RWPE2 (cell line): Measurements from ENCODE around the gene GLG1.

Experiments used
- ATAC-seq: fragments of 200-7000 bp; cut with Tn5 transposase; 3 replicates; pipeline ENCODE4 v1.9.1; 2021; ENCODE audit warnings: low read depth
- DNase-seq: peaks from one replicate; pipeline ENCODE4 v3.0.0-alpha.2; 2020; ENCODE audit warnings: low spot score
- H3K27ac ChIP-seq: fragments of 450-650 bp; 2 replicates; pipeline ENCODE4 v1.5.1; 2017; ENCODE audit warnings: mild to moderate bottlenecking; ENCODE audit not compliant: poor library complexity, severe bottlenecking
- H3K27me3 ChIP-seq: fragments of 250-450 bp; sonication (Bioruptor Pico); 2 replicates; pipeline ENCODE4 v1.5.1; 2021; ENCODE audit warnings: mild to moderate bottlenecking, moderate library complexity; ENCODE audit not compliant: insufficient read depth, poor library complexity, severe bottlenecking
- H3K36me3 ChIP-seq: fragments of 250-450 bp; sonication (Bioruptor Pico); 2 replicates; pipeline ENCODE4 v1.5.1; 2020; ENCODE audit warnings: low read depth, mild to moderate bottlenecking, moderate library complexity
- H3K4me1 ChIP-seq: fragments of 250-450 bp; sonication (Bioruptor Pico); 2 replicates; pipeline ENCODE4 v1.5.1; 2021; ENCODE audit warnings: mild to moderate bottlenecking, moderate library complexity; ENCODE audit not compliant: insufficient read depth, poor library complexity, severe bottlenecking
- H3K4me3 ChIP-seq: fragments of 250-450 bp; sonication (Bioruptor Pico); 2 replicates; pipeline ENCODE4 v1.5.1; 2021; ENCODE audit warnings: mild to moderate bottlenecking, moderate library complexity; ENCODE audit not compliant: severe bottlenecking
- H3K9me3 ChIP-seq: fragments of 250-450 bp; sonication (Bioruptor Pico); 2 replicates; pipeline ENCODE4 v1.5.1; 2021; ENCODE audit warnings: mild to moderate bottlenecking, moderate library complexity; ENCODE audit not compliant: severe bottlenecking
- TF ChIP-seq, protein P1 (sequence below): fragments of 450-650 bp; IDR thresholded peaks from one replicate; pipeline ENCODE4 v1.5.1; 2017; ENCODE audit warnings: mild to moderate bottlenecking, moderate library complexity; ENCODE audit not compliant: poor library complexity, severe bottlenecking

Gene GLG1

DNA sequence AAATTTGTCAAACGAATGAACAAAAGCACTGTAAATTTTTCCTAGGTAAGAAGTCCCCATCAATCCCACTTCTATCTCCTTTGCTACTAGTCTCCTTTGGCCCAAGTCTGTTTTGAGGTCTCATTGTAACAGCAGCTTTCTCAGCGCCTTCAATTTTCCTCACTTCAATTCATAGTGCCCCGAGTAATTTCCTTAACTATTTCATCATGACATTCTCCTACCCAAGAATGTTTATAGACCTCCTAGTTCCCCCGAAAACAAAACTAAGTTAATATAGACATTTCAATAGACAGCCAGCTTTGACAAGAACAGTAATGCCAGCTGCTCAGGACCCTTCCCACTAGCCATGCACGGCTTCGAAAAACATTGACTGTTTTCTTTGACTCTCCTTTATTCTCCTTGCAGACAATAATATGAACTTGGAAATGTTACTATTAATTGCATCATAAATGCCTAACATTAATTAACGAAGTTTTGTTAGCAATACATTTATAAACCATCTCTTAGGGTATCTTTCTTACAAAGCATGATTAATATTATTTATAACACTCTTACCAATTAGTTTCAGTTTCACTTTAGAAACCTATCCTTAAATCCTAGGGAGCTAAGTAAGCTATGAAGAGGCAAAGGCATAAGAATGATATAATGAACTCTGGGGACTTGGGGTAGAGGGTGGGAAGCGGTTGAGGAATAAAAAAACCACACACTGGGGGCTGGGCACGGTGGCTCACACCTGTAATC, 22.8 kb downstream of the GLG1 start:
- DNase-seq (no peak), ATAC-seq (no peak)
- peaks cover 7% of the 10 kb centered on the region for H3K4me1 ChIP-seq
- no peaks in the 10 kb centered on the region for H3K27me3 ChIP-seq
- no peaks in the 10 kb centered on the region for H3K9me3 ChIP-seq
- H3K4me3 ChIP-seq: no peak overlapping the region
- TF ChIP-seq, protein P1, sequence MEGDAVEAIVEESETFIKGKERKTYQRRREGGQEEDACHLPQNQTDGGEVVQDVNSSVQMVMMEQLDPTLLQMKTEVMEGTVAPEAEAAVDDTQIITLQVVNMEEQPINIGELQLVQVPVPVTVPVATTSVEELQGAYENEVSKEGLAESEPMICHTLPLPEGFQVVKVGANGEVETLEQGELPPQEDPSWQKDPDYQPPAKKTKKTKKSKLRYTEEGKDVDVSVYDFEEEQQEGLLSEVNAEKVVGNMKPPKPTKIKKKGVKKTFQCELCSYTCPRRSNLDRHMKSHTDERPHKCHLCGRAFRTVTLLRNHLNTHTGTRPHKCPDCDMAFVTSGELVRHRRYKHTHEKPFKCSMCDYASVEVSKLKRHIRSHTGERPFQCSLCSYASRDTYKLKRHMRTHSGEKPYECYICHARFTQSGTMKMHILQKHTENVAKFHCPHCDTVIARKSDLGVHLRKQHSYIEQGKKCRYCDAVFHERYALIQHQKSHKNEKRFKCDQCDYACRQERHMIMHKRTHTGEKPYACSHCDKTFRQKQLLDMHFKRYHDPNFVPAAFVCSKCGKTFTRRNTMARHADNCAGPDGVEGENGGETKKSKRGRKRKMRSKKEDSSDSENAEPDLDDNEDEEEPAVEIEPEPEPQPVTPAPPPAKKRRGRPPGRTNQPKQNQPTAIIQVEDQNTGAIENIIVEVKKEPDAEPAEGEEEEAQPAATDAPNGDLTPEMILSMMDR: no peak
- no peak overlapping the region for H3K27ac ChIP-seq
- H3K36me3 ChIP-seq: no peaks in the 10 kb centered on the region; the same call in 1 of the 2 replicates

DNA sequence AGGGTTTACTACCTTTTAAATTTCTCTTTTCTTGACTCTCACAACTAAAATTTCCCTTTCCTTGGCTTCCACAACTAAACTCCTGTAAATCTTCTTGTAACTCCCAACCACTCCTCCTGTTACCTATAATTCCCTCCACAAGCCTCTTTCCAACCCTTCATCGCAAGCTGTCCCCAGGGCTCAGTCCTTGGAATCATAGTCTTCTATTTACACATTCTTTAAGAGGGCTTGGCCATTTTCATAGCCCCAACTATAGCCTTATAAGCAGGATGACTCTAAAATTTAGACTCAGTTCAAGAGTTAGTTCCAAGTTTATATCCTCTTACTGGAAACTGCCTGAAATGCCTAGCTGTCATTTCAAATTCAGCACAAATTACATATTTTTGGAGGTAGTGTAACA, 23.9 kb downstream of the GLG1 start:
- no peaks in the 10 kb centered on the region for H3K9me3 ChIP-seq
- TF ChIP-seq, protein P1: no peak
- no peak overlapping the region for H3K4me3 ChIP-seq
- H3K27me3 ChIP-seq: no peaks in the 10 kb centered on the region
- DNase-seq: no peak
- H3K4me1 ChIP-seq: peaks cover 16% of the 10 kb centered on the region
- no peak overlapping the region for H3K27ac ChIP-seq
- H3K36me3 ChIP-seq: no peaks in the 10 kb centered on the region; the same call in 1 of the 2 replicates
- no peak for ATAC-seq

DNA sequence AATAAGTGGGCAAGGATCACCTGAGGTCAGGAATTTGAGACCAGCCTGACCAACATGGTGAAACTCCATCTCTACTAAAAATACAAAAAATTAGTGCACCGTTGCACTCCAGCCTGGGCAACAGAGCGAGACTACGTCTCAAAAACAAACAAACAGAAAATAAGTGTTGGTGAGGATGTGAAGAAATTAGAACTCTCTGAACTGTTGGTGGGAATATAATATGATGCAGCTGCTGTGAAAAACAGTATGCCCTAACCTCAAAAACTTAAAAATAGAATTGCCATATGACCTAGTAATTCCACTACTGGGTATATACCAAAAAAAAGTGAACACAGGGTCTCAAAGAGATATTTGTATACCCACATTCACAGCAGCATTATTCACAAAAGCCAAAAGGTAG, 26.1 kb downstream of the GLG1 start:
- peaks cover 21% of the 10 kb centered on the region for H3K4me1 ChIP-seq
- no peak for ATAC-seq
- H3K4me3 ChIP-seq: no peak overlapping the region
- H3K27ac ChIP-seq: no peak overlapping the region
- DNase-seq: no peak
- no peaks in the 10 kb centered on the region for H3K9me3 ChIP-seq
- no peaks in the 10 kb centered on the region for H3K27me3 ChIP-seq
- H3K36me3 ChIP-seq: no peaks in the 10 kb centered on the region; the same call in 1 of the 2 replicates
- TF ChIP-seq, protein P1: no peak

DNA sequence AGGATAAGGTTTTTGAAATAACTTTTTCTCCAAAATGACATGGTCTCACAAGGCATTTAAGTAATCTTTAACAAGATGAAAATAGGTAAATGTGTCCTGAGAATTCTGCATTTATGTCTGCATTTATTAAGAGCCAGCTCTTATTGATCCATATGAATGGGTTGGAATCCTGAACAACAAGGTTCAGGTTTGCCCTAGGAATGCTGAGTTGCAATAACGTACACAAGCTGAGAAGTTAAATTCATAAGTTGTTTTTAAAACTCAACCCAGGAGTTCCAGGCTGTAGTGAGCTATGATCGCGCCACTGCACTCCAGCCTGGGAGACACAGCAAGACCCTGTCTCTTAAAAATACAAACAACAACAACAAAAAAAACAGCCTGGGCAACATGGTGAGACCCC, 28.1 kb downstream of the GLG1 start:
- ATAC-seq (no peak), DNase-seq (no peak)
- TF ChIP-seq, protein P1: no peak
- H3K36me3 ChIP-seq: no peaks in the 10 kb centered on the region
- no peak overlapping the region for H3K4me3 ChIP-seq
- H3K4me1 ChIP-seq: peaks cover 14% of the 10 kb centered on the region
- peak overlapping the region; percentile 45 for H3K27ac ChIP-seq
- H3K27me3 ChIP-seq: no peaks in the 10 kb centered on the region
- no peaks in the 10 kb centered on the region for H3K9me3 ChIP-seq

DNA sequence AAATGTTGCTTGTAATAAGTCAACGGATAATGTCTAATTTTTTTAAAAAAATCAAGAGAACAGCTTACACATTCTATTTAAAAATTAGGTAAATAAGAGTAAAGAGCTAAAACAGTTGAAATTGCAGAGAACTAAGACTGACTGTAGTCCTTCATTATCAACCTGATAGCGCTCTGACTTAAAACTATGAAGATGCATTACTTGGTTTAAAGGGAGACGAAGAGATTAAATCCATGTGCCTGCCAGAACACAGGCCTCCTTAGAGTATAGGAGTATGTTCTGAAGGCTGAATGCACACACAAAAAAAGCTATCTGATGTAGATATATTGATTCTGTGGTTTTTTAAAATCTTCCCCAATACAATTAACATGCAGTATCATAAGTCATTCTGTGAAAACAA, 28.5 kb downstream of the GLG1 start:
- ATAC-seq: peak; percentile 18; the same call in 1 of the 3 replicates
- H3K4me1 ChIP-seq: peaks cover 14% of the 10 kb centered on the region

More for the DNA sequence above, 28.5 kb downstream of the GLG1 start:
- no peaks in the 10 kb centered on the region for H3K27me3 ChIP-seq
- no peaks in the 10 kb centered on the region for H3K36me3 ChIP-seq
- TF ChIP-seq, protein P1: no peak
- DNase-seq: no peak
- no peaks in the 10 kb centered on the region for H3K9me3 ChIP-seq
- peak overlapping the region; percentile 45 for H3K27ac ChIP-seq
- no peak overlapping the region for H3K4me3 ChIP-seq
